Neuronal stem cell (in vitro differentiated cells): ENCODE data around the gene SCAF1.

Experiments
- DNase-seq: peaks from one replicate; pipeline ENCODE4 v3.0.0-alpha.2; 2013; ENCODE audit warnings: low spot score
- H2AFZ ChIP-seq: one replicate; pipeline ENCODE4 v1.6.1; 2013; ENCODE audit warnings: mild to moderate bottlenecking, low read length, inconsistent platforms
- H2AK5ac ChIP-seq: 2 replicates; pipeline ENCODE4 v1.6.1; 2013; ENCODE audit warnings: low read depth, mild to moderate bottlenecking, inconsistent platforms, low read length, moderate library complexity, mixed read lengths
- H2BK120ac ChIP-seq: 2 replicates; pipeline ENCODE4 v1.6.1; 2013; ENCODE audit warnings: low read depth, mild to moderate bottlenecking, inconsistent platforms, low read length, moderate library complexity, mixed read lengths
- H2BK12ac ChIP-seq: one replicate; pipeline ENCODE4 v1.6.1; 2013; ENCODE audit warnings: low read length, inconsistent platforms
- H2BK15ac ChIP-seq: 2 replicates; pipeline ENCODE4 v1.6.1; 2013; ENCODE audit warnings: mild to moderate bottlenecking, low read length, inconsistent platforms, mixed read lengths
- H2BK5ac ChIP-seq: one replicate; pipeline ENCODE4 v1.6.1; 2013; ENCODE audit warnings: inconsistent platforms, mild to moderate bottlenecking, low read length, moderate library complexity
- H3K14ac ChIP-seq: one replicate; pipeline ENCODE4 v1.6.1; 2013; ENCODE audit warnings: low read length, inconsistent platforms
- H3K18ac ChIP-seq: 2 replicates; pipeline ENCODE4 v1.6.1; 2013; ENCODE audit warnings: low read length, inconsistent platforms
- H3K23ac ChIP-seq: 2 replicates; pipeline ENCODE4 v1.6.1; 2013; ENCODE audit warnings: low read depth, mild to moderate bottlenecking, mixed read lengths, low read length, inconsistent platforms; ENCODE audit not compliant: poor library complexity
- H3K27ac ChIP-seq: replicated peaks from 3 replicates; pipeline ENCODE4 v1.5.1; 2013; ENCODE audit warnings: low read length, inconsistent platforms
- H3K27me3 ChIP-seq, 3 experiments: 2 replicates each; pipeline ENCODE4 v1.6.1; 2013; ENCODE audit warnings: low read length in 3 of 3, mild to moderate bottlenecking in 2 of 3, inconsistent platforms in 1 of 3, low read depth in 1 of 3, mixed read lengths in 1 of 3, moderate library complexity in 1 of 3; ENCODE audit not compliant: control insufficient read depth in 3 of 3, insufficient read depth in 3 of 3
- H3K36me3 ChIP-seq, 2 donors: replicated peaks in 1 of 2; 2 replicates each; pipeline ENCODE4 v1.6.1; 2013; ENCODE audit warnings: low read length in 2 of 2; ENCODE audit not compliant: control insufficient read depth in 2 of 2, insufficient read depth in 2 of 2
- H3K4ac ChIP-seq: 2 replicates; pipeline ENCODE4 v1.6.1; 2013; ENCODE audit warnings: inconsistent platforms, mild to moderate bottlenecking, low read length, moderate library complexity
- H3K4me1 ChIP-seq, 2 donors: 1 replicate in 1 of 2; 2 replicates in 1 of 2; pipeline ENCODE4 v1.6.1; 2013; ENCODE audit warnings: low read length in 2 of 2, low read depth in 1 of 2; ENCODE audit not compliant: control insufficient read depth in 2 of 2, insufficient read depth in 1 of 2
- H3K4me2 ChIP-seq: one replicate; pipeline ENCODE4 v1.6.1; 2013; ENCODE audit warnings: mild to moderate bottlenecking, low read length, inconsistent platforms; ENCODE audit not compliant: insufficient read depth, poor library complexity, severe bottlenecking
- H3K4me3 ChIP-seq, 2 donors: 2 replicates each; pipeline ENCODE4 v1.5.1; 2013; ENCODE audit warnings: low read length in 2 of 2, mild to moderate bottlenecking in 2 of 2, inconsistent platforms in 1 of 2, moderate library complexity in 1 of 2
- H3K79me1 ChIP-seq: one replicate; pipeline ENCODE4 v1.6.1; 2013; ENCODE audit warnings: low read depth, mild to moderate bottlenecking, inconsistent platforms, low read length, moderate library complexity
- H3K9ac ChIP-seq: one replicate; pipeline ENCODE4 v1.6.1; 2013; ENCODE audit warnings: mild to moderate bottlenecking, low read depth, low read length, inconsistent platforms; ENCODE audit not compliant: poor library complexity
- H3K9me3 ChIP-seq, 2 donors: replicated peaks in 1 of 2; 2 replicates each; pipeline versions ENCODE3 to v1.6.1; 2013; ENCODE audit warnings: low read length in 2 of 2, mild to moderate bottlenecking in 2 of 2, inconsistent platforms in 1 of 2, low read depth in 1 of 2, mixed read lengths in 1 of 2, moderate library complexity in 1 of 2; ENCODE audit not compliant: control insufficient read depth in 2 of 2, insufficient read depth in 1 of 2
- H4K8ac ChIP-seq: one replicate; pipeline ENCODE4 v1.6.1; 2013; ENCODE audit warnings: low read depth, mild to moderate bottlenecking, inconsistent platforms, low read length, moderate library complexity
- H4K91ac ChIP-seq: one replicate; pipeline ENCODE4 v1.6.1; 2013; ENCODE audit warnings: low read length, low read depth, mild to moderate bottlenecking, inconsistent platforms; ENCODE audit not compliant: poor library complexity
- WGBS, 2 donors: extraction: QIAGEN DNeasy Blood & Tissue Kit; methylation state at CpG; one replicate each; pipeline ENCODE4 v1.1.7; 2013; ENCODE audit warnings: missing lambda C conversion rate in 2 of 2, mixed read lengths in 1 of 2; ENCODE audit not compliant: insufficient read length in 2 of 2, insufficient replicate concordance in 1 of 2; ENCODE audit errors: extremely low coverage in 2 of 2; 5-methylcytosine and 5-hydroxymethylcytosine counted together

SCAF1 gene

DNA sequence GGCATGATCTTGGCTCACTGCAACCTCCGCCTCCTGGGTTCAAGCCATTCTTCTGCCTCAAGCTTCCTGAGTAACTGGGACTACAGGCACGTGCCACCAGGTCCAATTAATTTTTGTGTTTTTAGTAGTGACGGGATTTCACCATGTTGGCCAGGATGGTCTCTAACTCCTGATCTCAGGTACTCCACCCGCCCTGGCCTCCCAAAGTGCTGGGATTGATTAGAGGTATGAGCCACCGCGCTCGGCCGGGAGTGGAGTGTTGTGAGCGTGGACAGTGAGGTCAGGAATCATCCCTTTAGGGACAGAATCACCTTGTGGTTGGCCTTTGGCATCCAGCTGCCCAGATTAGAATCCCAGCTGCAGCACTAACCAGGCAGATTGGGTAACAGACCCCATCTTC, 12.3 kb upstream of the SCAF1 start:
- H2BK120ac ChIP-seq = no peak overlapping the region
- no peaks in the 10 kb centered on the region for H3K79me1 ChIP-seq
- H3K14ac ChIP-seq = no peak overlapping the region
- H3K4me1 ChIP-seq = no peaks in the 10 kb centered on the region
- H3K36me3 ChIP-seq = peaks cover 15 to 55% of the 10 kb centered on the region in 2 donors
- H2BK5ac ChIP-seq = no peak overlapping the region
- no peak overlapping the region for H3K4ac ChIP-seq
- no peak overlapping the region for H2AFZ ChIP-seq
- no peaks in the 10 kb centered on the region for H3K27me3 ChIP-seq
- no CpG with 5 or more reads among the region's 9 CpGs for WGBS, 2 donors
- no peak overlapping the region for H2BK15ac ChIP-seq
- H4K8ac ChIP-seq = no peak overlapping the region
- H3K4me2 ChIP-seq = no peak overlapping the region
- H2AK5ac ChIP-seq = no peak overlapping the region
- no peak overlapping the region for H3K9ac ChIP-seq
- H3K27ac ChIP-seq = no peak overlapping the region
- H3K18ac ChIP-seq = no peak overlapping the region
- H4K91ac ChIP-seq = no peak overlapping the region
- no peak overlapping the region for H3K4me3 ChIP-seq
- H3K9me3 ChIP-seq = no peaks in the 10 kb centered on the region
- no peak overlapping the region for H2BK12ac ChIP-seq
- DNase-seq = no peak
- no peak overlapping the region for H3K23ac ChIP-seq

DNA sequence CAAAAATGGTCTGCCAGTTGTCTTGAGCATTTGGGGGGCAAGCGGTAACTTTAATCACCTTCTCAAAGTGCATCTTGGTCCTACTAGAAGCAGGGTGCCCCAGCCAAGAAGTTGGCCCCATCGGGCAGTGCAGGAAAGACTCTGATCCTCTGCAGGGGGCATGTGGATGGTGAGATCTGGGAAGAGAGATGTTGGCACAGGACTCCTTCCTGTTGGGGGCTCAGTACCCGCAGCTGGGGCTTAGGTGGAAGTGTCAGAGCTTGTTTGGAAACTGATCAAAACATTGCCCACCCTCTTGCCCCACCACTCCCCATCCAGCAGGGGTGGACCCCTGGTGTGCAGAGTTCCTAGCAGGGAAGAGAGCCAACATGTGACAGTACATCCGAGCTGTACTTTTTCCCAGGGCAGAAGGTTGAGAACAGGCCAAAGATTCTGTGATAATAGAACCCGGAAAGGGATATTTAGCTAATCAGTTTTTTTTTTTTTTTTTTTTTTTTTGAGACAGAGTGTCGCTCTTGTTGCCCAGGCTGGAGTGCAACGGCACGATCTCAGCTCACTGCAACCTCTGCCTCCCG, 10.9 kb upstream of the SCAF1 start:
- no peak overlapping the region for H4K8ac ChIP-seq
- peak overlapping the region in 1 of 2 donors; percentile 32 for H3K4me3 ChIP-seq
- H3K36me3 ChIP-seq = peaks cover 10 to 42% of the 10 kb centered on the region in 2 donors
- H2AFZ ChIP-seq = no peak overlapping the region
- WGBS, 2 donors = no CpG with 5 or more reads among the region's 9 CpGs
- H3K14ac ChIP-seq = no peak overlapping the region
- H3K9me3 ChIP-seq = no peaks in the 10 kb centered on the region
- H2BK5ac ChIP-seq = no peak overlapping the region
- H4K91ac ChIP-seq = no peak overlapping the region
- H3K4ac ChIP-seq = no peak overlapping the region
- H2AK5ac ChIP-seq = no peak overlapping the region
- no peak overlapping the region for H2BK12ac ChIP-seq
- H2BK120ac ChIP-seq = no peak overlapping the region
- H3K4me2 ChIP-seq = no peak overlapping the region
- DNase-seq = no peak
- H3K18ac ChIP-seq = no peak overlapping the region
- H3K23ac ChIP-seq = peak overlapping the region; percentile 65
- no peaks in the 10 kb centered on the region for H3K27me3 ChIP-seq
- H3K9ac ChIP-seq = no peak overlapping the region
- H2BK15ac ChIP-seq = no peak overlapping the region
- no peak overlapping the region for H3K27ac ChIP-seq
- H3K4me1 ChIP-seq = peaks cover 3 to 5% of the 10 kb centered on the region in 2 donors
- H3K79me1 ChIP-seq = no peaks in the 10 kb centered on the region

DNA sequence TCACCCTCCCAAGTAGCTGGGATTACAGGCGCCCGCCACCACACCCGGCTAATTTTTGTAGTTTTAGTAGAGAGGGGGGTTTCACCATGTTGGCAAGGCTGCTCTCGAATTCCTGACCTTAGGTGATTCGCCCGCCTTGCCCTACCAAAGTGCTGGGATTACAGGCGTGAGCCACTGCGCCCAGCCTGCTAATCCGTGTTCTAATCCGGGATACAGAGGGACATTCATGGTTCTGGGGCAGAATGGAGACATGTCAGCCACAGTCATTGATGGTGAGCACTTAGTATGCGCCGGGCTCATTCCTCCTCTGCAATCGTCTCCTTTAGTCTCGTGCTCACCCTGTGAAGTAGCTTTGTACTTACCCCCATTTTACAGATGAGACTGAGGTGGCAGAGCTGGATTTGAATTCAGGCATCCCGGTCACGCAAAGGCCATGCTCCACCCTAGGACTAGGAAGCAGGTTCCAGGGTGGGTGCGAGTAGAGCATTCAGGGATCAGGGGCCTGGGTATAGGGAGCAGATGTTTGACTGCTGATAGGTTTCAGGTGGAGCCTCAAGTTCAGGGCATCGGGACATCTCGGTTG, 10.3 kb upstream of the SCAF1 start:
- H3K27ac ChIP-seq = no peak overlapping the region
- H3K4me3 ChIP-seq = no peak overlapping the region
- H2BK5ac ChIP-seq = no peak overlapping the region
- no peak overlapping the region for H3K23ac ChIP-seq
- no peaks in the 10 kb centered on the region for H3K9me3 ChIP-seq
- H4K91ac ChIP-seq = no peak overlapping the region
- no peak for DNase-seq
- no peak overlapping the region for H3K14ac ChIP-seq
- peaks cover 9 to 10% of the 10 kb centered on the region in 2 donors for H3K4me1 ChIP-seq
- H3K36me3 ChIP-seq = peaks cover 8 to 36% of the 10 kb centered on the region in 2 donors
- H2BK120ac ChIP-seq = no peak overlapping the region
- no peak overlapping the region for H3K9ac ChIP-seq
- H4K8ac ChIP-seq = no peak overlapping the region
- H3K79me1 ChIP-seq = no peaks in the 10 kb centered on the region
- H2AFZ ChIP-seq = no peak overlapping the region
- H2BK15ac ChIP-seq = no peak overlapping the region
- H3K27me3 ChIP-seq = no peaks in the 10 kb centered on the region
- H2AK5ac ChIP-seq = no peak overlapping the region
- WGBS, 2 donors = no CpG with 5 or more reads among the region's 19 CpGs
- no peak overlapping the region for H3K4me2 ChIP-seq
- H3K4ac ChIP-seq = no peak overlapping the region
- no peak overlapping the region for H2BK12ac ChIP-seq
- no peak overlapping the region for H3K18ac ChIP-seq

DNA sequence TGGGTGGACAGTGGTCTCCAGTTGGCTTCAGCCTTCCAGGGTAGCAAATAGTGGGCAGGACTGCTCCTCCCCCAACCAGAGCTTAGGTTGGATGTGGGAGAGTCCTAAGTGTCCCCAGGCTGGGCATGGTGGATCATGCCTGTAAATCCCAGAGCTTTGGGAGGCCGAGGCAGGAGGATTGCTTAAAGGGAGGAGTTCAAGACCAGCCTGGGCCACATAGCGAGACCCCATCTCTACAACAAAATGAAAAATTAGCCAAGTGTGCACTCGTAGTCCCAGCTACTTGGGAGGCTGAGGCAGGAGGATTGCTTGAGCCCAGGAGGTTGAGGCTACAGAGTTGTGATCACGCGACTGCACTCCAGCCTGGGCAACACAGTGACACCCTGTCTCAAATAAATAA, 9.4 kb upstream of the SCAF1 start:
- H2BK120ac ChIP-seq = no peak overlapping the region
- no peak overlapping the region for H3K27ac ChIP-seq
- H3K79me1 ChIP-seq = no peaks in the 10 kb centered on the region
- H3K27me3 ChIP-seq = no peaks in the 10 kb centered on the region
- H2BK12ac ChIP-seq = no peak overlapping the region
- H3K18ac ChIP-seq = no peak overlapping the region
- no peaks in the 10 kb centered on the region for H3K9me3 ChIP-seq
- no peak overlapping the region for H2AK5ac ChIP-seq
- no peak overlapping the region for H2AFZ ChIP-seq
- no peak overlapping the region for H3K4ac ChIP-seq
- peaks cover 13% of the 10 kb centered on the region in 2 donors for H3K4me1 ChIP-seq
- H3K4me3 ChIP-seq = no peak overlapping the region
- H4K91ac ChIP-seq = no peak overlapping the region
- no CpG with 5 or more reads among the region's 5 CpGs for WGBS, 2 donors
- no peak overlapping the region for H3K4me2 ChIP-seq
- H3K14ac ChIP-seq = no peak overlapping the region
- DNase-seq = no peak
- no peak overlapping the region for H2BK15ac ChIP-seq
- H3K9ac ChIP-seq = no peak overlapping the region
- H4K8ac ChIP-seq = no peak overlapping the region
- H2BK5ac ChIP-seq = no peak overlapping the region
- H3K36me3 ChIP-seq = peaks cover 4 to 27% of the 10 kb centered on the region in 2 donors
- H3K23ac ChIP-seq = no peak overlapping the region
